ENCODE results near the gene TP53BP2. TPM values are rescaled to one million over a fixed set of nuclear protein-coding genes. Genes with fewer than 3 reads are reported as not detected.
A peak's percentile ranks its signal among the peaks of the same experiment; 100 is the strongest.

The TP53BP2 gene
- polyA plus RNA-seq, 1 donor: 25.5 TPM

GRCh38 chr1:223802032-223802431 is 43.7 kb downstream of the TP53BP2 start:
- DNase-seq: no peak
- H3K4me1 ChIP-seq (ENCODE audit: control insufficient read depth, insufficient read depth, low read length): no peaks in the 10 kb centered on the region
- no peaks in the 10 kb centered on the region for H3K27me3 ChIP-seq (ENCODE audit: control insufficient read depth, insufficient read depth, low read length)
- no peaks in the 10 kb centered on the region for H3K9me3 ChIP-seq (ENCODE audit: control insufficient read depth, low read depth, low read length)
- H3K27ac ChIP-seq (ENCODE audit: low read length): no peak overlapping the region
- no CpG with 5 or more reads among the region's 7 CpGs for WGBS (ENCODE audit: insufficient coverage, low lambda C conversion rate)
- no peak overlapping the region for H3K4me3 ChIP-seq (ENCODE audit: low read length)
- H3K36me3 ChIP-seq (ENCODE audit: control insufficient read depth, insufficient read depth, low read length): peaks cover 83% of the 10 kb centered on the region

GRCh38 chr1:223796210-223796609 is 49.5 kb downstream of the TP53BP2 start:
- Histone ChIP-seq H3K36me3 (ENCODE audit: control insufficient read depth, insufficient read depth, low read length) (peaks cover 63% of the 10 kb centered on the region), H3K27me3 (ENCODE audit: control insufficient read depth, insufficient read depth, low read length) (no peaks in the 10 kb centered on the region), H3K9me3 (ENCODE audit: control insufficient read depth, low read depth, low read length) (no peaks in the 10 kb centered on the region), H3K27ac (ENCODE audit: low read length) (no peak overlapping the region), H3K4me1 (ENCODE audit: control insufficient read depth, insufficient read depth, low read length) (no peaks in the 10 kb centered on the region), H3K4me3 (ENCODE audit: low read length) (no peak overlapping the region)
- WGBS (ENCODE audit: insufficient coverage, low lambda C conversion rate): 80% methylated on average over 1 of the region's 7 CpGs
- DNase-seq: peak in 1 of 2 donors; percentile 46

- Histone ChIP-seq H3K36me3 (ENCODE audit: control insufficient read depth, insufficient read depth, low read length) (peaks cover 47% of the 10 kb centered on the region), H3K4me1 (ENCODE audit: control insufficient read depth, insufficient read depth, low read length) (no peaks in the 10 kb centered on the region), H3K9me3 (ENCODE audit: control insufficient read depth, low read depth, low read length) (no peaks in the 10 kb centered on the region), H3K27me3 (ENCODE audit: control insufficient read depth, insufficient read depth, low read length) (no peaks in the 10 kb centered on the region), H3K27ac (ENCODE audit: low read length) (peak overlapping the region; percentile 66), H3K4me3 (ENCODE audit: low read length) (no peak overlapping the region)
- DNase-seq: peak in 1 of 2 donors; percentile 74
- WGBS (ENCODE audit: insufficient coverage, low lambda C conversion rate): 50% methylated on average over 8 of the region's 9 CpGs
These were observed 51.4 kb downstream of the TP53BP2 start for GRCh38 chr1:223794136-223794880.

- Histone ChIP-seq H3K4me1 (ENCODE audit: control insufficient read depth, insufficient read depth, low read length) (no peaks in the 10 kb centered on the region), H3K27ac (ENCODE audit: low read length) (peak overlapping the region; percentile 66), H3K27me3 (ENCODE audit: control insufficient read depth, insufficient read depth, low read length) (no peaks in the 10 kb centered on the region), H3K36me3 (ENCODE audit: control insufficient read depth, insufficient read depth, low read length) (peaks cover 42% of the 10 kb centered on the region), H3K4me3 (ENCODE audit: low read length) (no peak overlapping the region), H3K9me3 (ENCODE audit: control insufficient read depth, low read depth, low read length) (no peaks in the 10 kb centered on the region)
- no CpG with 5 or more reads among the region's 4 CpGs for WGBS (ENCODE audit: insufficient coverage, low lambda C conversion rate)
- DNase-seq: peak; percentile 66 to 82
These were observed 52.0 kb downstream of the TP53BP2 start for GRCh38 chr1:223793716-223794115.

GRCh38 chr1:223792046-223792445 is 53.7 kb downstream of the TP53BP2 start:
- no peak overlapping the region for H3K4me3 ChIP-seq (ENCODE audit: low read length)
- no peak for DNase-seq
- no peaks in the 10 kb centered on the region for H3K4me1 ChIP-seq (ENCODE audit: control insufficient read depth, insufficient read depth, low read length)
- WGBS (ENCODE audit: insufficient coverage, low lambda C conversion rate): no CpG with 5 or more reads among the region's 2 CpGs
- H3K27me3 ChIP-seq (ENCODE audit: control insufficient read depth, insufficient read depth, low read length): no peaks in the 10 kb centered on the region
- H3K36me3 ChIP-seq (ENCODE audit: control insufficient read depth, insufficient read depth, low read length): peaks cover 40% of the 10 kb centered on the region
- H3K9me3 ChIP-seq (ENCODE audit: control insufficient read depth, low read depth, low read length): no peaks in the 10 kb centered on the region
- H3K27ac ChIP-seq (ENCODE audit: low read length): no peak overlapping the region

GRCh38 chr1:223788746-223789415 is 56.9 kb downstream of the TP53BP2 start:
- no peak overlapping the region for H3K27ac ChIP-seq (ENCODE audit: low read length)
- WGBS (ENCODE audit: insufficient coverage, low lambda C conversion rate): no CpG with 5 or more reads among the region's 4 CpGs
- no peaks in the 10 kb centered on the region for H3K27me3 ChIP-seq (ENCODE audit: control insufficient read depth, insufficient read depth, low read length)
- no peaks in the 10 kb centered on the region for H3K9me3 ChIP-seq (ENCODE audit: control insufficient read depth, low read depth, low read length)
- H3K4me1 ChIP-seq (ENCODE audit: control insufficient read depth, insufficient read depth, low read length): no peaks in the 10 kb centered on the region
- no peak for DNase-seq
- no peak overlapping the region for H3K4me3 ChIP-seq (ENCODE audit: low read length)
- peaks cover 33% of the 10 kb centered on the region for H3K36me3 ChIP-seq (ENCODE audit: control insufficient read depth, insufficient read depth, low read length)

GRCh38 chr1:223785808-223786207 is 59.9 kb downstream of the TP53BP2 start:
- Histone ChIP-seq H3K27me3 (ENCODE audit: control insufficient read depth, insufficient read depth, low read length) (no peaks in the 10 kb centered on the region), H3K27ac (ENCODE audit: low read length) (no peak overlapping the region), H3K4me1 (ENCODE audit: control insufficient read depth, insufficient read depth, low read length) (peaks cover 3% of the 10 kb centered on the region), H3K36me3 (ENCODE audit: control insufficient read depth, insufficient read depth, low read length) (peaks cover 33% of the 10 kb centered on the region), H3K9me3 (ENCODE audit: control insufficient read depth, low read depth, low read length) (no peaks in the 10 kb centered on the region), H3K4me3 (ENCODE audit: low read length) (no peak overlapping the region)
- no peak for DNase-seq
- 74% methylated on average over 3 of the region's 5 CpGs for WGBS (ENCODE audit: insufficient coverage, low lambda C conversion rate)

- peaks cover 38% of the 10 kb centered on the region for H3K36me3 ChIP-seq (ENCODE audit: control insufficient read depth, insufficient read depth, low read length)
- WGBS (ENCODE audit: insufficient coverage, low lambda C conversion rate): 100% methylated on average over 2 of the region's 4 CpGs
- H3K4me3 ChIP-seq (ENCODE audit: low read length): no peak overlapping the region
These were observed 61.2 kb downstream of the TP53BP2 start for GRCh38 chr1:223784541-223784940.

GRCh38 chr1:223783676-223784075 is 62.1 kb downstream of the TP53BP2 start:
- Histone ChIP-seq H3K27me3 (ENCODE audit: control insufficient read depth, insufficient read depth, low read length) (no peaks in the 10 kb centered on the region), H3K27ac (ENCODE audit: low read length) (no peak overlapping the region), H3K36me3 (ENCODE audit: control insufficient read depth, insufficient read depth, low read length) (peaks cover 46% of the 10 kb centered on the region), H3K4me3 (ENCODE audit: low read length) (no peak overlapping the region), H3K4me1 (ENCODE audit: control insufficient read depth, insufficient read depth, low read length) (peaks cover 3% of the 10 kb centered on the region), H3K9me3 (ENCODE audit: control insufficient read depth, low read depth, low read length) (no peaks in the 10 kb centered on the region)
- DNase-seq: no peak
- no CpG with 5 or more reads among the region's 1 CpG for WGBS (ENCODE audit: insufficient coverage, low lambda C conversion rate)

More at GRCh38 chr1:223784541-223784940, 61.2 kb downstream of the TP53BP2 start:
- peaks cover 3% of the 10 kb centered on the region for H3K4me1 ChIP-seq (ENCODE audit: control insufficient read depth, insufficient read depth, low read length)
- H3K27ac ChIP-seq (ENCODE audit: low read length): no peak overlapping the region
- H3K27me3 ChIP-seq (ENCODE audit: control insufficient read depth, insufficient read depth, low read length): no peaks in the 10 kb centered on the region
- DNase-seq: no peak
- no peaks in the 10 kb centered on the region for H3K9me3 ChIP-seq (ENCODE audit: control insufficient read depth, low read depth, low read length)

- H3K9me3 ChIP-seq (ENCODE audit: control insufficient read depth, low read depth, low read length): no peaks in the 10 kb centered on the region
- no peak overlapping the region for H3K4me3 ChIP-seq (ENCODE audit: low read length)
- no peaks in the 10 kb centered on the region for H3K27me3 ChIP-seq (ENCODE audit: control insufficient read depth, insufficient read depth, low read length)
- peak overlapping the region; percentile 47 for H3K27ac ChIP-seq (ENCODE audit: low read length)
- H3K36me3 ChIP-seq (ENCODE audit: control insufficient read depth, insufficient read depth, low read length): peaks cover 47% of the 10 kb centered on the region
- 0% methylated on average over 1 of the region's 6 CpGs for WGBS (ENCODE audit: insufficient coverage, low lambda C conversion rate)
- H3K4me1 ChIP-seq (ENCODE audit: control insufficient read depth, insufficient read depth, low read length): peaks cover 8% of the 10 kb centered on the region
- DNase-seq: peak; percentile 68 to 86
These were observed 64.8 kb downstream of the TP53BP2 start for GRCh38 chr1:223780949-223781348.

Measured in large intestine (tissue), 3 donors.